Measurements from ENCODE around the gene ELP2. TPM values are rescaled to one million over a fixed set of nuclear protein-coding genes. Genes with fewer than 3 reads are reported as not detected.

ELP2 gene
- total RNA-seq, 1 experiment from 2014 or later, result 54.2 TPM

DNA sequence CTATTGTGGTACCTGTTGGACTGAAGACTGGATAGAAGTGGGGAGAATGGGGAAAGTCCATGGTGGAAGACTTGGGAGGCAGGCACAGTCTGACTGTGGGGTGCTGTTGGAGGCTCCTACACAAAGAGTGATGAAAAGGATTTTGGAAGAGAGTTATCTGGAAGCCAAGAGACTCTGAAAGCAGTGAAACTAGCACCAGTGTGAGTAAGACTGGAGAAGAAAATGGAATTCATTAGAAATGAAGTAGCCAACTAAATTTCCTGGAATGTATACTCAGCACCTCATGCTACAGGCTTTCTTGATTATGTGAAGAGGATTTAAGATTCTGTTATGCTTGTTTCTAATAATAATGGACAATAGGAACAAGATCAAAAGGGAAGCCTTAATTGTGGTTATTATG, 27.7 kb downstream of the ELP2 start:
- H4K20me1 ChIP-seq (ENCODE audit: insufficient read depth), result no peaks in the 10 kb centered on the region
- H2AFZ ChIP-seq, result no peak overlapping the region
- H3F3A ChIP-seq (ENCODE audit: insufficient read depth, low read depth), result no peaks in the 10 kb centered on the region
- H3K27me3 ChIP-seq (ENCODE audit: insufficient read depth, low read depth), result no peaks in the 10 kb centered on the region
- H3K9me2 ChIP-seq (ENCODE audit: insufficient read depth), result no peaks in the 10 kb centered on the region
- intact Hi-C loops (cut with micrococcal nuclease; ENCODE audit: unreplicated experiment), result no loop called here
- H3K4me3 ChIP-seq, result no peak overlapping the region
- no peaks in the 10 kb centered on the region for H3K79me2 ChIP-seq (ENCODE audit: low read depth)
- H3K9me3 ChIP-seq (ENCODE audit: insufficient read depth, low read depth), result no peaks in the 10 kb centered on the region
- H3K36me3 ChIP-seq (ENCODE audit: low read depth), result no peaks in the 10 kb centered on the region
- H3K4me1 ChIP-seq (replicated peaks; ENCODE audit: insufficient read depth), result no peaks in the 10 kb centered on the region
- POLR2A ChIA-PET (ENCODE audit: unreplicated experiment), result no interaction called here
- no peak overlapping the region for H3K27ac ChIP-seq
- no peak overlapping the region for H3K4me2 ChIP-seq
- CTCF ChIA-PET, result no interaction called here
- no peak for DNase-seq
- no TSS peak for BruUV-seq (replicated peaks)
- TF ChIP-seq, protein P1, sequence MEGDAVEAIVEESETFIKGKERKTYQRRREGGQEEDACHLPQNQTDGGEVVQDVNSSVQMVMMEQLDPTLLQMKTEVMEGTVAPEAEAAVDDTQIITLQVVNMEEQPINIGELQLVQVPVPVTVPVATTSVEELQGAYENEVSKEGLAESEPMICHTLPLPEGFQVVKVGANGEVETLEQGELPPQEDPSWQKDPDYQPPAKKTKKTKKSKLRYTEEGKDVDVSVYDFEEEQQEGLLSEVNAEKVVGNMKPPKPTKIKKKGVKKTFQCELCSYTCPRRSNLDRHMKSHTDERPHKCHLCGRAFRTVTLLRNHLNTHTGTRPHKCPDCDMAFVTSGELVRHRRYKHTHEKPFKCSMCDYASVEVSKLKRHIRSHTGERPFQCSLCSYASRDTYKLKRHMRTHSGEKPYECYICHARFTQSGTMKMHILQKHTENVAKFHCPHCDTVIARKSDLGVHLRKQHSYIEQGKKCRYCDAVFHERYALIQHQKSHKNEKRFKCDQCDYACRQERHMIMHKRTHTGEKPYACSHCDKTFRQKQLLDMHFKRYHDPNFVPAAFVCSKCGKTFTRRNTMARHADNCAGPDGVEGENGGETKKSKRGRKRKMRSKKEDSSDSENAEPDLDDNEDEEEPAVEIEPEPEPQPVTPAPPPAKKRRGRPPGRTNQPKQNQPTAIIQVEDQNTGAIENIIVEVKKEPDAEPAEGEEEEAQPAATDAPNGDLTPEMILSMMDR (conservative IDR thresholded peaks at IDR 0.05), result no peak
- TF ChIP-seq EZH2 (IDR thresholded peaks at IDR 0.05; ENCODE audit: low read depth), result no peak

DNA sequence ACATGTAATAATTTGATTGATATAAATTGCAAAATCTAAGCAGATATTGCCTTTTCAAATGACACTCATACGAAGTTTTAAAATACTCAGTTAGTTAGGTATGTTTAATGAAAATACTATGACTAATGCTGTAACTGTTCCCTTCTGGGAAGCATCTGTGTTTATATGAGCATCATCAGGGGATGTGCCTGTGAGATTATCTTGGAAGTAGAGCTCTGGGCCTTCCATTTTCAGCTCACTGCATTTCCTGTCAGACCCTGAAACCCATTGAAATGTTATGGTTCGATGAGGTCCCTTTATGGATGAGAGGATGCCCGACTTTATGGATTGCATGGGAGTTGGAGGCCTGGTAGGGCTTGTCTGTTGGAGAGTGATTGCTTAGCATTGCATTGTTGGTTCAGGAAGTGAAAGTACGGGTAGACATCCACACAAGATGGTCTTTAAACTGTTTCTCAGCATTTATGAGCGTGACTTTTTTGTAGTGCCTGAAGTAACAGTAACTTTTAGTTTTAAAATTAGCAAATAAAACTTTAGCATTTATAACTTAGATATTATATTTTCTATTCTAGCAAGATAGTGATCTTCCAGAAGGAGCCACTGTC, 28.7 kb downstream of the ELP2 start:
- no peak overlapping the region for H3K4me3 ChIP-seq
- H3K9me3 ChIP-seq (ENCODE audit: insufficient read depth, low read depth), result no peaks in the 10 kb centered on the region
- intact Hi-C loops (cut with micrococcal nuclease; ENCODE audit: unreplicated experiment), result no loop called here
- H3F3A ChIP-seq (ENCODE audit: insufficient read depth, low read depth), result no peaks in the 10 kb centered on the region
- POLR2A ChIA-PET (ENCODE audit: unreplicated experiment), result no interaction called here
- H3K4me1 ChIP-seq (replicated peaks; ENCODE audit: insufficient read depth), result no peaks in the 10 kb centered on the region
- CTCF ChIA-PET, result no interaction called here
- TF ChIP-seq, protein P1 (conservative IDR thresholded peaks at IDR 0.05), result no peak
- TF ChIP-seq EZH2 (IDR thresholded peaks at IDR 0.05; ENCODE audit: low read depth), result no peak
- no peak for DNase-seq
- peaks cover 2% of the 10 kb centered on the region; the same call in 1 of the 2 replicates for H3K36me3 ChIP-seq (ENCODE audit: low read depth)
- H4K20me1 ChIP-seq (ENCODE audit: insufficient read depth), result no peaks in the 10 kb centered on the region
- H3K27me3 ChIP-seq (ENCODE audit: insufficient read depth, low read depth), result no peaks in the 10 kb centered on the region
- BruUV-seq (replicated peaks), result no TSS peak
- H3K79me2 ChIP-seq (ENCODE audit: low read depth), result no peaks in the 10 kb centered on the region
- H3K4me2 ChIP-seq, result no peak overlapping the region
- no peak overlapping the region for H3K27ac ChIP-seq
- no peaks in the 10 kb centered on the region for H3K9me2 ChIP-seq (ENCODE audit: insufficient read depth)
- H2AFZ ChIP-seq, result no peak overlapping the region

DNA sequence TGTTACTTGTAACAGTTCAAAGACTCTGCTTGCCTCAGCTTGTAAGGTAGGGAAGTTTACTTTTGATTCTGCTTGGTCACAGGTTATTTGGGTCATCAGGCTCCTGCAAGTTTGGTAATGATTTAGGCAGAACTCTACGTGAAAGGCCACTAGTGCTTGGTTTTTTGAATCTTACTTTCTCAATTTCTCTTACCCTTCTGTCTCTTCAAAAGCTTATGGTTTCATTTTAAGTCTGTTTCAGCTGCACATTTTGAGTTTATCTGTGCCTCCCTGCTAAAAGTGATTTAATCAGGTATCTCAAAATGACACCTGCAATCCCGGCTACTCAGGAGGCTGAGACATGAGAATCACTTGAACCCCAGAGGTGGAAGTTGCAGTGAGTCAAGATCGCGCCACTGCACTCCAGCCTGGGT, 31.3 kb downstream of the ELP2 start:
- Histone ChIP-seq H3K79me2 (ENCODE audit: low read depth) (no peaks in the 10 kb centered on the region), H3K27ac (no peak overlapping the region), H3K36me3 (ENCODE audit: low read depth) (peaks cover 13% of the 10 kb centered on the region), H3K9me3 (ENCODE audit: insufficient read depth, low read depth) (no peaks in the 10 kb centered on the region), H3K4me1 (replicated peaks; ENCODE audit: insufficient read depth) (no peaks in the 10 kb centered on the region), H3F3A (ENCODE audit: insufficient read depth, low read depth) (no peaks in the 10 kb centered on the region), H3K4me2 (no peak overlapping the region), H3K27me3 (ENCODE audit: insufficient read depth, low read depth) (no peaks in the 10 kb centered on the region), H4K20me1 (ENCODE audit: insufficient read depth) (no peaks in the 10 kb centered on the region), H3K4me3 (no peak overlapping the region), H2AFZ (no peak overlapping the region), H3K9me2 (ENCODE audit: insufficient read depth) (no peaks in the 10 kb centered on the region)
- ChIA-PET CTCF (no interaction called here), POLR2A (ENCODE audit: unreplicated experiment) (interaction anchor here (0.5 kb wide), 1 partner anchor 1386 kb away, joined by 3 read pairs; no protein-coding TSS in a partner anchor)
- BruUV-seq (replicated peaks), result no TSS peak
- TF ChIP-seq, protein P1 (conservative IDR thresholded peaks at IDR 0.05), result no peak
- intact Hi-C loops (cut with micrococcal nuclease; ENCODE audit: unreplicated experiment), result no loop called here
- no peak for DNase-seq
